HCT116 (cell line): ENCODE data around the gene ABI1. TPM values are rescaled to one million over a fixed set of nuclear protein-coding genes. Genes with fewer than 3 reads are reported as not detected.

Experiments used
- ATAC-seq: fragments of 200-7000 bp; cut with Tn5 transposase; 2 replicates; pipeline ENCODE4 v1.9.1; 2020; ENCODE audit warnings: mild to moderate bottlenecking, moderate library complexity
- BruUV-seq: library from RNA; stranded (reverse); fragments of 400-500 nt; replicated peaks from 2 replicates; lab custom pipeline; 2021; lab: Mats Ljungman, UMichigan
- CTCF ChIA-PET: fragments of 300-600 bp; sonication (Branson Sonifier 250); formaldehyde crosslinking; loops from one replicate; lab custom pipeline; 2021; ENCODE audit warnings: antibody characterized with exemption; lab: Charles Lee
- POLR2A ChIA-PET: fragments of 300-600, 350-600 bp; sonication (Branson Sonifier 250); formaldehyde crosslinking; loops from one replicate; lab custom pipeline; 2021; ENCODE audit warnings: antibody characterized with exemption; lab: Charles Lee
- RAD21 ChIA-PET, 2 experiments: fragments of 300-600 bp; sonication (Branson Sonifier 250); formaldehyde crosslinking; loops; one replicate each; lab custom pipeline; 2023; ENCODE audit warnings: low total read pairs in 2 of 2; ENCODE audit not compliant: uncharacterized antibody in 2 of 2, unreplicated experiment in 2 of 2, low non-redundant PET in 1 of 2; lab: Charles Lee
- DNase-seq: peaks from one replicate; pipeline ENCODE4 v3.0.0-alpha.2; 2010; ENCODE audit warnings: low read depth, low spot score
- H2AFZ ChIP-seq: fragments of 200-600 bp; shearing (Covaris generic), sonication (generic); 2 replicates; pipeline ENCODE4 v1.6.1; 2017; ENCODE audit warnings: low read depth, mixed run types, mixed read lengths, antibody characterized with exemption, low read length; ENCODE audit not compliant: poor library complexity, severe bottlenecking
- H3K27ac ChIP-seq: 2 replicates; pipeline ENCODE4 v1.5.1; 2012; ENCODE audit warnings: low read depth, low read length
- H3K27me3 ChIP-seq: fragments of 200-600 bp; sonication (generic); 2 replicates; pipeline ENCODE4 v1.6.1; 2016; ENCODE audit warnings: mixed run types, low read length, mixed read lengths; ENCODE audit not compliant: insufficient read depth
- H3K36me3 ChIP-seq, 2 experiments: fragments of 200-500 bp in 1 of 2; fragments of 200-600 bp in 1 of 2; sonication (Bioruptor generic) in 1 of 2; sonication (generic) in 1 of 2; 2 replicates each; pipeline versions ENCODE4 v1.5.1 to v1.6.1; 2014 to 2016; ENCODE audit warnings: low read length in 2 of 2, inconsistent platforms in 1 of 2, mixed read lengths in 1 of 2, mixed run types in 1 of 2; ENCODE audit not compliant: insufficient read depth in 2 of 2, control insufficient read depth in 1 of 2
- H3K4me1 ChIP-seq, 2 experiments: fragments of 200-600 bp in 1 of 2; sonication (generic) in 1 of 2; 2 replicates each; pipeline versions ENCODE4 v1.5.1 to v1.6.1; 2012 to 2017; ENCODE audit warnings: low read length in 2 of 2, inconsistent platforms in 1 of 2, mild to moderate bottlenecking in 1 of 2, mixed read lengths in 1 of 2, mixed run types in 1 of 2, moderate library complexity in 1 of 2; ENCODE audit not compliant: insufficient read depth in 2 of 2, control insufficient read depth in 1 of 2
- H3K4me2 ChIP-seq: fragments of 200-600 bp; sonication (generic); 2 replicates; pipeline ENCODE4 v1.6.1; 2017; ENCODE audit warnings: mixed run types, low read length, mixed read lengths
- H3K4me3 ChIP-seq, 2 experiments: fragments of 200-600 bp in 1 of 2; sonication (generic) in 1 of 2; replicated peaks in 1 of 2; 2 replicates each; pipeline ENCODE4 v1.5.1; 2011 to 2016; ENCODE audit warnings: low read length in 2 of 2, control low read depth in 1 of 2, low read depth in 1 of 2, mild to moderate bottlenecking in 1 of 2, mixed read lengths in 1 of 2, mixed run types in 1 of 2
- H3K79me2 ChIP-seq: fragments of 200-600 bp; sonication (generic); 2 replicates; pipeline ENCODE4 v1.6.1; 2017; ENCODE audit warnings: mild to moderate bottlenecking, mixed run types, low read length, moderate library complexity, mixed read lengths; ENCODE audit not compliant: insufficient read depth
- H3K9ac ChIP-seq: fragments of 200-600 bp; sonication (generic); 2 replicates; pipeline ENCODE4 v1.6.1; 2016; ENCODE audit warnings: low read length, mixed read lengths
- H3K9me2 ChIP-seq: fragments of 200-600 bp; sonication (generic), shearing (Covaris generic); 2 replicates; pipeline ENCODE4 v1.6.1; 2017; ENCODE audit warnings: mixed run types, mild to moderate bottlenecking, moderate library complexity; ENCODE audit not compliant: insufficient read depth
- H3K9me3 ChIP-seq, 2 experiments: fragments of 200-500 bp in 1 of 2; fragments of 200-600 bp in 1 of 2; sonication (Bioruptor generic) in 1 of 2; sonication (generic) in 1 of 2; 2 replicates each; pipeline ENCODE4 v1.6.1; 2014 to 2017; ENCODE audit warnings: low read length in 2 of 2, mixed read lengths in 2 of 2, inconsistent platforms in 1 of 2, low read depth in 1 of 2, mild to moderate bottlenecking in 1 of 2, mixed run types in 1 of 2, moderate library complexity in 1 of 2; ENCODE audit not compliant: control insufficient read depth in 1 of 2, insufficient read depth in 1 of 2
- H4K20me1 ChIP-seq: fragments of 200-600 bp; sonication (generic), shearing (Covaris generic); 2 replicates; pipeline ENCODE4 v1.6.1; 2017; ENCODE audit warnings: mixed run types, mild to moderate bottlenecking, moderate library complexity; ENCODE audit not compliant: insufficient read depth
- CBX3 ChIP-seq: IDR thresholded peaks from 2 replicates; pipeline ENCODE4 v1.6.1; 2012; ENCODE audit warnings: low read depth
- ELF1 ChIP-seq: IDR thresholded peaks from 2 replicates; pipeline ENCODE4 v1.6.1; 2012; ENCODE audit warnings: low read depth, borderline replicate concordance
- FOSL1 ChIP-seq: IDR thresholded peaks from 2 replicates; pipeline ENCODE4 v1.6.1; 2012; ENCODE audit warnings: low read depth
- JUND ChIP-seq: IDR thresholded peaks from 2 replicates; pipeline ENCODE4 v1.6.1; 2012
- RAD21 ChIP-seq: IDR thresholded peaks from 2 replicates; pipeline ENCODE4 v1.6.1; 2012; ENCODE audit warnings: low read depth, mild to moderate bottlenecking
- SIN3A ChIP-seq: IDR thresholded peaks from 2 replicates; pipeline ENCODE4 v1.6.1; 2012; ENCODE audit warnings: low read depth
- SP1 ChIP-seq: IDR thresholded peaks from 2 replicates; pipeline ENCODE4 v1.6.1; 2012; ENCODE audit warnings: low read depth
- TCF7L2 ChIP-seq: IDR thresholded peaks from 2 replicates; pipeline ENCODE4 v1.7.0; 2011; ENCODE audit warnings: borderline replicate concordance, inconsistent platforms; ENCODE audit not compliant: insufficient read depth, insufficient read length; ENCODE audit errors: extremely low read depth
- YY1 ChIP-seq: IDR thresholded peaks from 2 replicates; pipeline ENCODE4 v1.6.1; 2011; ENCODE audit warnings: low read length, low read depth, moderate library complexity, mild to moderate bottlenecking; ENCODE audit not compliant: insufficient replicate concordance; ENCODE audit errors: extremely low read depth
- intact Hi-C: fragments of 100-400 bp; cut with micrococcal nuclease; formaldehyde crosslinking; loops from 2 replicates; pipeline ENCODE4 v1.10.0; 2022
- total RNA-seq: library from RNA; stranded (reverse); gene quantifications from one replicate; pipeline ENCODE4 v1.2.1, GENCODE V29; 2021; ENCODE audit not compliant: unreplicated experiment
- TF ChIP-seq, protein P1 (sequence below): IDR thresholded peaks from 2 replicates; pipeline ENCODE4 v1.6.1; 2012; ENCODE audit warnings: low read depth

Gene ABI1
- total RNA-seq, 1 experiment from 2014 or later = 34.8 TPM

- Histone ChIP-seq H3K79me2 (peaks cover 27% of the 10 kb centered on the region), H3K4me1 (peaks cover 0 to 3% of the 10 kb centered on the region in 2 experiments; a peak in 1 of 4 replicates)
- no peak for TF ChIP-seq TCF7L2
- no peak for TF ChIP-seq YY1
- no peak for TF ChIP-seq CBX3
- no peak for TF ChIP-seq SP1
- no peak for TF ChIP-seq ELF1
- TF ChIP-seq JUND = no peak
- TF ChIP-seq FOSL1 = no peak
- TF ChIP-seq, all 23 proteins: peak for 0
- Histone ChIP-seq H3K9me3 (0 out of 4 replicates have a peak, but pooled peaks cover 0 to 4% of the 10 kb centered on the region in 2 experiments), H3K27me3 (no peaks in the 10 kb centered on the region), H3K36me3 (no peaks in the 10 kb centered on the region), H2AFZ (no peak overlapping the region), H3K4me3 (no peak overlapping the region), H4K20me1 (0 out of 2 replicates have a peak, but pooled peaks cover 5% of the 10 kb centered on the region), H3K27ac (no peak overlapping the region), H3K4me2 (no peak overlapping the region), H3K9ac (no peak overlapping the region), H3K9me2 (no peaks in the 10 kb centered on the region)
- no TSS peak for BruUV-seq
- ChIA-PET CTCF (no interaction called here), RAD21 (no interaction called here), POLR2A (no interaction called here)
- intact Hi-C loops = no loop called here
- DNase-seq (no peak), ATAC-seq (no peak)
Measured at GRCh38 chr10:26792758-26793495, 67.8 kb downstream of the ABI1 start.

DNA sequence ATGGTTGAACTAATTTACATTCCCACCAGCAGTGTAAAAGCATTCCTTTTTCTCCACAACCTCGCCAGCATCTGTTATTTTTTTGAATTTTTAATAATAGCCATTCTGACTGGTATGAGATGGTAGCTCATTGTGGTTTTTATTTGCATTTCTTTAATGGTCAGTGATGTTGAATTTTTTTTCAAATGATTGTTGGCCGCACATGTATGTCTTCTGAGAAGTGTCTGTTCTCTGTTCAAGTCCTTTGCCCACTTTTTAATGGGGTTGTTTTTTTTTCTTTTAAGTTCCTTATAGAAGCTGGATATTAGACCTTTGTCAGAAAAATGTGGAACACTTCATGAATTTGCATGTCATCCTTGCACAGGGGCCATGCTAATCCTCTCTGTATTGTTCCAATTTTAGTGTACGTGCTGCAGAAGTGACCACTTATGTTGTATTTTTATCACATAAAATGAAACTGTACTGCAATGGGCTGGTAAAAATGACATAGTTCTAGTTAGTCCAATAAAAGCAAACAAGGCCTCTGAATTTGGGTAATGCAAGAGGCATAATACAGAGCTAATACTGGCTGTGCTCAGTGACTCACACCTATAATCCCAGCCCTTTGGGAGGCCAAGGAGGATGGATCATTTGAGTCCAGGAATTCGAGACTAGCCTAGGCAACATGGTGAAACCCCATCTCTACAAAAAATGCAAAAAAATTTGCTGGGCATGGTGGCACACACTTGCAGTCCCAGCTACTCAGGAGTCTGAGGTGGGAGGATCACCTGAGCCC lies 70.3 kb downstream of the ABI1 start:
- no peaks in the 10 kb centered on the region for H3K27me3 ChIP-seq
- no peaks in the 10 kb centered on the region for H3K9me2 ChIP-seq

More for the DNA sequence above, 70.3 kb downstream of the ABI1 start:
- Histone ChIP-seq H3K4me2 (no peak overlapping the region), H3K9me3 (no peaks in the 10 kb centered on the region), H3K4me3 (no peak overlapping the region), H3K36me3 (no peaks in the 10 kb centered on the region), H3K79me2 (peaks cover 20% of the 10 kb centered on the region), H4K20me1 (0 out of 2 replicates have a peak, but pooled peaks cover 5% of the 10 kb centered on the region), H3K27ac (no peak overlapping the region), H2AFZ (no peak overlapping the region), H3K9ac (no peak overlapping the region), H3K4me1 (peaks cover 0 to 3% of the 10 kb centered on the region in 2 experiments; a peak in 1 of 4 replicates)
- intact Hi-C loops = no loop called here
- TF ChIP-seq, protein P1, sequence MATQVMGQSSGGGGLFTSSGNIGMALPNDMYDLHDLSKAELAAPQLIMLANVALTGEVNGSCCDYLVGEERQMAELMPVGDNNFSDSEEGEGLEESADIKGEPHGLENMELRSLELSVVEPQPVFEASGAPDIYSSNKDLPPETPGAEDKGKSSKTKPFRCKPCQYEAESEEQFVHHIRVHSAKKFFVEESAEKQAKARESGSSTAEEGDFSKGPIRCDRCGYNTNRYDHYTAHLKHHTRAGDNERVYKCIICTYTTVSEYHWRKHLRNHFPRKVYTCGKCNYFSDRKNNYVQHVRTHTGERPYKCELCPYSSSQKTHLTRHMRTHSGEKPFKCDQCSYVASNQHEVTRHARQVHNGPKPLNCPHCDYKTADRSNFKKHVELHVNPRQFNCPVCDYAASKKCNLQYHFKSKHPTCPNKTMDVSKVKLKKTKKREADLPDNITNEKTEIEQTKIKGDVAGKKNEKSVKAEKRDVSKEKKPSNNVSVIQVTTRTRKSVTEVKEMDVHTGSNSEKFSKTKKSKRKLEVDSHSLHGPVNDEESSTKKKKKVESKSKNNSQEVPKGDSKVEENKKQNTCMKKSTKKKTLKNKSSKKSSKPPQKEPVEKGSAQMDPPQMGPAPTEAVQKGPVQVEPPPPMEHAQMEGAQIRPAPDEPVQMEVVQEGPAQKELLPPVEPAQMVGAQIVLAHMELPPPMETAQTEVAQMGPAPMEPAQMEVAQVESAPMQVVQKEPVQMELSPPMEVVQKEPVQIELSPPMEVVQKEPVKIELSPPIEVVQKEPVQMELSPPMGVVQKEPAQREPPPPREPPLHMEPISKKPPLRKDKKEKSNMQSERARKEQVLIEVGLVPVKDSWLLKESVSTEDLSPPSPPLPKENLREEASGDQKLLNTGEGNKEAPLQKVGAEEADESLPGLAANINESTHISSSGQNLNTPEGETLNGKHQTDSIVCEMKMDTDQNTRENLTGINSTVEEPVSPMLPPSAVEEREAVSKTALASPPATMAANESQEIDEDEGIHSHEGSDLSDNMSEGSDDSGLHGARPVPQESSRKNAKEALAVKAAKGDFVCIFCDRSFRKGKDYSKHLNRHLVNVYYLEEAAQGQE = no peak
- TF ChIP-seq RAD21 = no peak
- TF ChIP-seq SIN3A = no peak
- DNase-seq = no peak
- BruUV-seq = no TSS peak
- no peak for ATAC-seq
- RAD21 ChIA-PET = no interaction called here
- POLR2A ChIA-PET = no interaction called here
- CTCF ChIA-PET = no interaction called here
